Stimulated activated CD4-positive, alpha-beta T cell treated with anti-CD3 and anti-CD28 coated beads, Interleukin-2, amount 100 ng/mL, for 24 hours (primary cell): ENCODE data around the gene TSPO.
"Not testable (repeated sequence)": the region's sequence is repeated elsewhere in the genome, so short reads cannot be mapped to it uniquely, and the experiment has no call there.

ENCODE experiments used
- DNase-seq, 2 donors: peaks; one replicate each; pipeline ENCODE4 v3.0.0-alpha.2; 2020

Gene TSPO

DNA sequence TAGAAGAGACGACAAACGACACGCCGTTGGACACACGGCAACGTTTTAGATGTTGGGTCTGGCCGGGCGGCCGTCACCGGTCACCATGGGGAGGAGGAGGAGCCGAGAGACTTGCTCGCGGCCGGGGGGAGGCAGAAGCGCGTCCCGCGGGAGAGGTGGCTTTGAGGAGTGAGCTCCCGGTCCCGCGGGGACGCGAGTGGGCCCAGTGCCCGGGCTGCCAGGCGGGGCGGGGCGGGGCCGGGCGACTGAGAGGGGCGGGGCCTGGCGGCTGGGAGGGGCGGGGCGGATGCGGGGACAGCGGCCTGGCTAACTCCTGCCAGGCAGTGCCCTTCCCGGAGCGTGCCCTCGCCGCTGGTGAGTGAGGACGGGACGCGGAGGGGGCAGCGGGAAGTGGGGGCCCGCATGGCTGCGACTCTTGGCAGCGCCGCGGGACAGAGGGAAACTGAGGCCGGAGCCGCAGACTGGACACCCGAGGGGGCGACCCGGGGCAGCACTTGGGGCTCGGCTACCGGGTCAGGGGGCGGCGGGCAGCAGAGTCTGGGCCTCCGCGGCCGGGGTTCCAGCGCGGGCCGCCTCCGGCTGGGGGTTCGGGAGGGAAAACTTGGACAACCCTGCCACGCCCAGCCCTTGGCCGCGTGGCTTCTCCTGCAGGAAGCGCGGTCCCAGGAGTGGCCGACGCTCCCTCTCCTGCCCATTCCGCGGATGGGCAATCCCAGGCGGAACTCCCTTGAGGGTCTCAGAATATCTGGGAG lies at the start of gene TSPO:
TSS of gene TSPO (plus strand) at position 309 of the 752 bp plus-strand sequence. CDS start 7,680 bp downstream, outside the sequence.
- DNase-seq = peak; percentile 67 to 72

DNA sequence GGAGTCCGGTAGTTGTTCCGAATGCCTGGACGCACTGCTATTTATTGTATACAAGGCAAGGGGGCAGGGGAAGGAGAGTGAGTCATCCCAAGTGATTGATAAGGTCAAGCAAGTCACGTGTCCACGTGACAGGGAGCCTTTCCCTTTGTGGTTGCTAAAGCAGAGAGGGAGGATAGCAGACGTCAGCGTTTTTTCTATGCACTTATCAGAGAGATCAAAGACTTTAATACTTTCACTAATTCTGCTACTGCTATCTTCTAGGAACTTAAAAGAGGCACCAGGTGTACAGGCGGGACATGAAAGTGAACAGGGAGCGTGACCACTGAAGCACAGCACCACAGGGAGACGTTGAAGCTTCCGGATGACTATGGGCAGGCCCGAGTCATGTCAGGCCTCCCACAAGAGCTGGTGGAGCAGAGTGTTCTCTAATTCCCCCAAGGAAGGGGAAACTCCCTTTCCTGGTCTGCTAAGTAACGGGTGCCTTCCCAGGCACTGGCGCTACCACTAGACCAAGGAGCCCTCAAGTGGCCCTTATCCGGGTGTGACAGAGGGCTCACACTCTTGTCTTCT lies 47.2 kb upstream of the TSPO start:
- peak; percentile 23 to 27 for DNase-seq

DNA sequence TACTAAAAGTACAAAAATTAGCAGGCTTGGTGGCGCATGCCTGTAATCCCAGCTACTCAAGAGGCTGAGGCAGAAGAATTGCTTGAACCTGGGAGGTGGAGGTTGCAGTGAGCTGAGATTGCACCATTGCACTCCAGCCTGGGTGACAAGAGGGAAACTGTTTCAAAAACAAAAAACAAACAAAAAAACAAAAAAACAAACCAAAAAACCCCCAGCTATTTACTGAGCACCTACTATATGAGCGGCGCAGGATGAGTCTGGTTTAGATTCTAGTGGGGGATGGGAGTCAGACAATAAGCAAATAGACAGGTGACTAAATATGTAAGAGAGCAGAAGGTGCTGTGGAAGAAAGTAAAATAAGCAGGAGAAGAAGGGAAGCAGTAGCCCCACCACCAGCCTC lies 46.4 kb upstream of the TSPO start:
- DNase-seq = not testable (repeated sequence)

DNA sequence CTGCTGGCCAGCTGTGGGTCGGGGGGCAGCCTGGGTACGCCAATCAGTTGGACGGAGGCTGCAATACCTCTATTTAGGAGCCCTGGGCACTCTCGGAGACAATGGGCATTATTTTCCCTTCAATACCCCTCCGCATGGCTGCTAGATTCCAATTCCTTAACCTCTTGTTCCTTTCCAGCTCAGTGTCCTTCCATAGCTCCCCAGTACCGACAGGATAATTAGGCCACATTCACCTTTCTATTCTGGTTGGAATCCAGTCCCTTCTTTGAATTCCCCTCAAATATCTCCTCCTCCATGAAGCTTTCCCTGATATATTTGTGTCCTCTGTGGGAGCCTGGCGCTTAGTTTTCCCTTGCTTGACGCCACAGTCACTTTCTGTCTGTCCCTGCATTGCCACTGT lies 45.1 kb upstream of the TSPO start:
- DNase-seq = no peak

DNA sequence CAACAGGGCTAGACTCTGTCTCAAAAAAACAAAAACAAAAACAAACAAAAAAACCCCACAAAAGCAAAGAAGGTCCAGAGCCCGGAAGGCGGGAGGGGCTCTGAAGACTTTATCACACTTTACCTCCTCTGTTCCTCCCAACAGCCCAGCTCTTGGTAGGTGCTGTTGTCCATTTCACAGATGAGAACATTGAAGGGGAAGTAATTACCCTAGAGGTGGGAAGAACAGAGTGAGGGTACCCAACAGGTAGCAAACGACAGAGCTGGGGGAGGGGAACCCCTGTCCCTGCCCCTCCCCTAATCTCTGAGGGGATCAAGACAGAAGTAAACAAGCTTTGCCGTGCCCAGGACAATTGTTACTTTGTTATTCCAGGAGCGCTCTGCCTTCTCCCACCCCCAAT lies 41.8 kb upstream of the TSPO start:
- DNase-seq = no peak

DNA sequence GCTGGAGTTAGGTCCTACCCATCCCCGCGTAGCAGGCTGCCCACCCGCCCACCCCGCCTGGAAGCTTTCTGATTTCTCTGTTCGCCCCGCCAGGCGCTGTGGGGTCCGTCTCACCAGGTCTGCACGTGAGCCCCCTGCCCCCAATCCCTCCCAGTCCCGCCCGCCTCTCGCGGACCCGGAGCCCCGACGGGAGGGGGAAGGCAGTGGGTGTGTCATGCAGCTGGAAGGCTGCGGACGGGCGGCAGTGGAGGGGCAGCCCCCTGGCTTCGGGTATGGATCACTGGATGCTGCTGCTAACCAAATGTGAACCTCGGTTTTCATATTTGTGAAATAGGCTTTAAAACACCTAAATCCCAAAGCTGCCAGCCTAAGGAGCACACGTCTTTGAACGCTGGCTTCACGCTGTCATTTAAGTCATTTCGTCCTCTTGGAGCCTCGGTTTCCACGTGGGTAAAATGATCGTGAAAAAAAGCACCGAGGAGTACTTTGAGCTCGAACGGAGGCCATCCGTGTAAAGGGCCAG lies 41.4 kb upstream of the TSPO start:
- no peak for DNase-seq

DNA sequence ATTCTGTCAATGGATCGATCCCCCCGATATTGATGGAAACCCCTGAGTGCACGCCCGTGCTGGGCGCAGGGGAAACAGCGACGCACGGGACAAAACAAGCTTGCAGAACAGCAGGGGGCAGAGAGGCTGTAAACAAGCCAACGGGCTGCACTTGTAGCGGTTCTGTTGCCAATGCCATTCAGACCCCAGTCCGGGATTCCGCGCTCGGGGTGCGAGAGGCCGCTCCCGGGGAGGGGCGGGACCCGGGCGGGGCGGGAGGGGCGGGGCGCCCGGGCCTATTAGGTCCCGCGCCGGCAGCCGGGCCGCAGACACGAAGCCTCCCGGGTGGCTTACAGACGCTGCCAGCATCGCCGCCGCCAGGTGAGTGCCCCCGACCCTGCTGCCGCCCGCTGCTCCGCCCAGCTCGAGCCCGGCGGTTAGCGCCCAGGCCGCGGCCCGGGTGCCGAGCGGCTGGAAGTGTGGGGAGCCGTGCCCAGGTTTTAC lies 40.9 kb upstream of the TSPO start, which contains the start of gene BIK:
TSS of gene BIK (plus strand) at position 307 of the 483 bp plus-strand sequence. CDS start 13,273 bp downstream, outside the sequence.
- peak; percentile 49 to 53 for DNase-seq

DNA sequence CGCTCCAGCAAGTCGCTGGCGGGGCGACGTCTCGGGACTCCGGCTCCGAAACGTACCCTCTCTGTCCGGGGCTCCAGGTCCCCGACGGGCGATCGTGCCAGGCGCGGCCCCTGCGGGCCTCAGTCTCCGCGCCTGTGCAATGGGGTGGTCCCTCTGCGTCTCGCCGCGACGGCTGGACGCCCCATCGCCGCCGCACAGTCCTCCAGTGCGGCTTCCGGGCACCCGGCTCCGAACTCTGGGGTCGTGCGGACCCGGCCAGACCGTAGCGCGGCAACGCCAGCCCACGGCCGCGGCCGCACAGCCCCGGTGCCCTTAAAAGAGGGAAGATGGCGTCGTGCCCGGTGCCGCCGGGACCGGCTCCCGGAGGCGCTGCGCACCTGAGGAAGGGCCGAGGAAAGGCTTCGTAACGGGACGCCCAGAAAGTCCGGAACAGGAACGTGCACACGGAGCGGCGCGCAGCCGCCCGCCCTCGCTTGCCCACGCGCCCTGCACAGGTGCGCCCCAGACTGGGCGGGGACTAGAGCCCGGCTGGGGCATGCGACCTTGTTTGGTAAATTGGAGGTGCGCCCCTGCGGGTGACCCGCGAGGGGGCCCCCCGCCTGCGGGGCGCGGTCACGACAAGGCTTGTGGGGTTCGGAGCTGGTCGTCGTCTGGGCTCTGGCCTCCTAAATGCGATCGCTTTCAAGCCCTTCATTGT lies 40.3 kb upstream of the TSPO start:
- DNase-seq = peak; percentile 36 to 53

DNA sequence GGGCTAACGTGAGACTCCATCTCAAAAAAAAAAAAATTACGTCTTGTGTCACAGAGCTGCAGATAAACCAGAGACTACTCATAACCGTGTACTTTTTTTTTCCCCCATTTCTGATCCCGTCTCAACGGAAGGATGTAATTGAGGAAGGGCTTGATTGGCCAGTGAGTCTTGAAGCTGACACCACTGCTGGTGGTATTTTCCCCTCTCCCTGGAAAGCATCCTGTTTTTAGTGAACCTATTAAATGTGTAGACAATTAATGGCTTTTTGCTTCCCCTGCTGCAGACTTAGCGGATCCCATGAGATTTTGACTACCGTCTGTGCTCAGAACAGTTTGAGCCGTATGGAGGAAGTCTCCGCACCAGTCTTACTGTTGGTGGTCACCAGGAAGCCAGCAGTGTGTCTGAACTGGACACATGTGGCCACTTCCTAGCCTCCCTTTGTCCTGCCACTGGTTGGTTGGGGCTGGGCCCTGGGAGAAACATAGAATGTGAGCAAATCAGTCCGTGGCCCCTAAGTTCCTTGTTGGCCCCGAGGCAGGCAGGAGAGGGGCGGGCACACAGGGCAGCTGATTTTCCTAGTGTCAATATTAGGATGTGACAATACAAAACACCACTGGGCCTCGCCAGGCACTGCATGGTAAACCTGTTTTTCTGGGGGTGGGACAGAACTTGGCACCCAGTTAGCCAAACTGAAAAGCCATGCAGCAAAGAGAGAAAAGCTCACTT lies 37.7 kb upstream of the TSPO start:
- no peak for DNase-seq

DNA sequence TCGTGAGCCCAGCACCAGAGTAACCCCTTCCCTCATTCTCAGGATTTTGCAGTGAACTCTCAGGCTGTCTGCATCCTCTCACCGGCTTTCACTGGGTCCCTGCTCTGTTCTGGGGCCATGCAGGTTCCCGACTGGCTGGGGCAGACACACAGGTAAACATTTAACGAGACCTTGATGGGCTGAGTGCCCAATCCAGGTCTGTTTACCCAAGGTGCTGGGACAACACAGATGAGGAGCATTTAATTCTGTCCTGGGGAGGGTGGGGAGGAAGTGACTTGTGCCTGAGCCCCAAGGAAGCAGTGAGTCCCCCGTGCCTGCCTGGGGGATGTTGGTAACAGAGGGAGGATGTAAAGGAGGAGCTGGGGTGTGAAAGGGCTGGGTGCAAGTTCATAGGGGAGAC lies 36.4 kb upstream of the TSPO start:
- no peak for DNase-seq

DNA sequence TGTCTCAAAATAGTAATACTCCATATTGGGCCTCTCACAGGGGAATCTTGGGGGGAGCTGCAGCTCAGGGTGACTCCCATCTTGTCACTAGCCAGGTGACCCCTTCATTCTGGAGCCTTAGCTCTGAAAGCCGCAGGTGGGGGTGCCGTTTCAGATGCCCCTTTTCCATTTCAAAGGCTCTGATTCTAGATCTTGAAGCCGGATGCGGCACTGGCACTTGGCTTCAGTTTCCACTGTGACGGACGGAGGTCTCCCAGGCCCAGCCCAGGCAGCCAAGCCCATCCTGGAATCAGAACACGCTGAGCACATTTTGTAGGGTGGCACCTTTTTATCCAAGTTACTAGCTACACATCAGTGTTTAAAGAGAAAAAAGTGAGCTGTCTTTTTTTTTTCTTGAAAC lies 34.4 kb upstream of the TSPO start:
- DNase-seq = no peak

DNA sequence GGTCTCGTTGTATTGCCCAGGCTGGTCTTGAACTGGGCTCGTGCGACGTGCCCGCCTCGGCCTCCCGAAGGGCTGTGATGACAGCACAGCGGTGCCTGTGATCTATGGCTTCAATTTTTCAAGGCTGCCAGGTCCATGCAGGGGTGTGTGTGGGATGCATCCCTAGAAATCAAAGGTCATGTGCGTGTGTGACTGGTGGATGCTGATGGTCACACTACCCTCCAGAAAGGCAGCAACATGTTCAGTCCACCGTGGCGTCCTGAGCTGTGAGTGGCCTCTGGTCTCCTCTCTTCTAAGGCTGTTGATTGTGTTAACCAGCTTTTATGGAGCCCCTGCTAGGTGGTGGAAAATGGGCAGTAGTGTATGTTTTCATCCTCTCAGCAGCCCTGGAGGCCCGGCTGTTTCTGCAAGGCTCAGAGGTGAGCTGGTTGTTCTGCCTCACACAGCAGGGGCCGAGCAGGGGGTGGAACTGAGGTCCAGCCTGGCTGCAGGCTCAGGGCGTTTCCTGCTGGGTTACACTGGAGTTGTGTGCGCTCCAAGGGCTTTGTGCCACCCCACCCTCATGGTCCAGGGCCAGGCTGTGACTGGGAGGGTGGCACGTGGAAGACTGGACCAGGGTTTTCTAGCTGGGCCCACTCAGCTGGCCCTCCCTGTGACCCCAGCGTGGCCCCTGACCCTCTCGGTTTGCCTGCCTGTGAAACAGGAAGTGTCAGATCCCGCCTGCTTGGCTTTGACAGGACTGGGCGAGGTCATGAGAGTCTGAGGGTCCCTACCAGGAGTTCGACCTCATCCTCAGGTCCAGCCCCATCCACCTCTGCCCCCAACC lies 33.1 kb upstream of the TSPO start:
- DNase-seq = no peak

DNA sequence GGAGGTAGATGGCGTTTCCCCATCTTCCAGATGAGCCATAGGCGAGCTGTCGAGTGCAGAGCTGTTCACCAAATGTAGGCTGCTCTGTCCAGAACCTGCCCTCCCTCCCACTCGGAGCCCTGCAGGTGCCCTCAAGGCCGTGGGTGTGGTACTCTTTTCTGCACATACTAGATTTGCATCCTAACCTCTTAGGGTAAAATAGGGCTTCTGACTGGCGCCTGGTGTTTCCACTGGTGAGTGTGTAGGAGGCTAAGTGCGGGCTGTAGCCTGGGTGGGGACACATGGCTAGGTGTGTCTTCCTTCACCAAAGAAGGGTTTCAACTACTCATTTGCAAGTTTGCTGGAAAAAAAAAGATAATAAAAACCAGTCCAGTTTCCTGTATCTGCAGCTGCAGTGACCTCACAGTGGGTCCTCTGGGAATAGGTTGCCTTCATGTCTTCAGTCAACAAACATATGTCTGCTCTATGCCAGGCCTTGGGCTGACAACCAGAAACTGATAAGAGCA lies 32.4 kb upstream of the TSPO start:
- DNase-seq = no peak

DNA sequence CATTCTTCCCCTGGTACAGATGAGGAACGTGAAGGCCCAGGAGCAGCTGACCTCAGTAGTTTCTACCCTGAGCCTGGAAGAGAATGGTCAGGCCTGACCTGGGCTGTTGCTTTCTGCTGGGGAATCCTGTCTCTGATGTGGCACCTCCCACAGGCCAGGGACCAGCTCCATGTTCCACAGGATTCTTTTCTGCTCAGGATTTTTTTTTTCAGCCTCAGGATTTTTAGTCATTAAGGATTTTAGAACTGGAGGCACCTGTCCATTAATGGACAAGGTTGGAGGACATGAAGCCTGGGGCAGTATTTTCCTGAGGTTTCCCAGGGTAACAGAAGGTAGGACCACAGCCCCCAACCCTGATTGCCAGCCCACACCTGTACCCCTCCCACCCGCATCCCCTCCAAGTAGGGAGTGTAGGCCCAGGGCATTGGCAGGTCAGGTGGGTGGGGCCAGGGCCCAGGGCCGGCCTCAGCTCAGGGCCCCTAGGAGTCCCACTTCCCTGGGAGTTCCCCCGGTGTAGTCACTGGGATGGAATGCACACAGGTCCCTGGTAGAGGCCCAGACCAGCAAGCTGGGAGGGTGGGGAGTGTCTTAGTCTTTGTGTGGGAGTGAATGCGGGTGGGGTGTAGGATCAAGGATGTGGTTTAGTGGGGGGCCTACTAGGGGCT lies 24.7 kb upstream of the TSPO start:
- DNase-seq = no peak

DNA sequence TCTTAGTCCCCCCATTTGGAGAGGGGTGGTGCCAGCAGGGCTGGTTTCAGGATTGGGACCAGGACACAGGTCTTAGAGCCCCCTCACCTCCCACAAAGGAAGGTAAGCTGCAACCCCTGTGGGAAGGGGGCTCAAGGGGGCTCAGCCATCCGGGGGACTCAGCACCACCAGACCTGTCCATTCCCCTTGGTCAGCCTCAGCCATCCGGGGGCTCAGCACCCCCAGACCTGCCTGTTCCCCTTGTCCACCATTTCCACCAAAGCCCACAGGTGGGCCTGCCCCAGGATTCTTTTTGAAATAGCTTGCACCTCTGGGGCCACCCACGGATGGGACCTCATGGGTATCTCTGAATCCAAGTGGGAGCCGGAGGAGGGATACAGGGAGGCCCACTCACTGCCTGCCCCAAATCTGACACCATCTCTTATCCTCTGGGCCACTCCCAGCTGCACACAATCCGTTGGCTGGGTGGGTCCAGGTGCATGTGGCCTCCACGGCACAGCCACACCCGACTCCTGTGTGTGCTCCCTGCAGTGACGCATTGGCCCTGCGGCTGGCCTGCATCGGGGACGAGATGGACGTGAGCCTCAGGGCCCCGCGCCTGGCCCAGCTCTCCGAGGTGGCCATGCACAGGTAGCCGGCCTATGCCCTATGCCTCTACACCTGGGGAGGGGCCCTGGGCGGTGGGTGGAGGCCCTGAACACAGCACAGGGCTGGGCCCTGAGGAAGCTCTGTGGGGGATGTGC lies 24.0 kb upstream of the TSPO start:
- DNase-seq = no peak

DNA sequence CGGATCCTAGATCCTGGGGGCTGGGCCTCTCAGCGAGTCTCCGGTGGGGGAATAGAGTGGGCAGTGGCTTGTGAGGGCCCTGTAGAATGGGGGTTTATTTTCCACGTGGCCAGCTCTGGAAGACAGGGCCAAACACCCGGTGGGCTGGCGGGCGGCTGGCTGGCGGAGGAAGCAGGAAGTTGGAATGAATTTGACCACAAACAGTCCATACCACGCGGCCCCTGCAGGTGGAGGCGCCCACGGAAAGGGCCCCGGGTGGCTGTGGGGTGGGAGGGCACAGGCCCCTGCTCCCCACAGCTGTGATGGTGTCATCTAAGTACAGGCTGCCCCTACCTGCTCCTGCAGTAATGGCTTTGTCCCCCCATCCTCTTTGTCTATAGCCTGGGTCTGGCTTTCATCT lies 23.2 kb upstream of the TSPO start:
- DNase-seq = no peak

DNA sequence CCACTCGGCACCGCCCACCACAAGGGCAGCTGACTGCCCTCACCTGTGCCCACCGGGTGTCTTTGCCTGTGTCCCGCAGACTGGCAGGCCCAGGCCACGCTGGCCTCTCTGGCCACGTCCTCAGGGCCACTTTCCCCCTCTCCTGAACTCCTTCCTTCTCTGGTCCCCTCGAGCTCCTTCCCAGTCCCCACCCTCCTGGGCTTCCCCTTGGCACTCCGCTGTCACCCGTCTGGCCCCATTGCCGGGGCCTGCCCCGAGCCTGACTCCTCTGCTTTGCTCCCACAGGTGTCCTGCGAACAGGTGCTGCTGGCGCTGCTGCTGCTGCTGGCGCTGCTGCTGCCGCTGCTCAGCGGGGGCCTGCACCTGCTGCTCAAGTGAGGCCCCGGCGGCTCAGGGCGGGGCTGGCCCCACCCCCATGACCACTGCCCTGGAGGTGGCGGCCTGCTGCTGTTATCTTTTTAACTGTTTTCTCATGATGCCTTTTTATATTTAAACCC lies 22.4 kb upstream of the TSPO start:
- DNase-seq = no peak

DNA sequence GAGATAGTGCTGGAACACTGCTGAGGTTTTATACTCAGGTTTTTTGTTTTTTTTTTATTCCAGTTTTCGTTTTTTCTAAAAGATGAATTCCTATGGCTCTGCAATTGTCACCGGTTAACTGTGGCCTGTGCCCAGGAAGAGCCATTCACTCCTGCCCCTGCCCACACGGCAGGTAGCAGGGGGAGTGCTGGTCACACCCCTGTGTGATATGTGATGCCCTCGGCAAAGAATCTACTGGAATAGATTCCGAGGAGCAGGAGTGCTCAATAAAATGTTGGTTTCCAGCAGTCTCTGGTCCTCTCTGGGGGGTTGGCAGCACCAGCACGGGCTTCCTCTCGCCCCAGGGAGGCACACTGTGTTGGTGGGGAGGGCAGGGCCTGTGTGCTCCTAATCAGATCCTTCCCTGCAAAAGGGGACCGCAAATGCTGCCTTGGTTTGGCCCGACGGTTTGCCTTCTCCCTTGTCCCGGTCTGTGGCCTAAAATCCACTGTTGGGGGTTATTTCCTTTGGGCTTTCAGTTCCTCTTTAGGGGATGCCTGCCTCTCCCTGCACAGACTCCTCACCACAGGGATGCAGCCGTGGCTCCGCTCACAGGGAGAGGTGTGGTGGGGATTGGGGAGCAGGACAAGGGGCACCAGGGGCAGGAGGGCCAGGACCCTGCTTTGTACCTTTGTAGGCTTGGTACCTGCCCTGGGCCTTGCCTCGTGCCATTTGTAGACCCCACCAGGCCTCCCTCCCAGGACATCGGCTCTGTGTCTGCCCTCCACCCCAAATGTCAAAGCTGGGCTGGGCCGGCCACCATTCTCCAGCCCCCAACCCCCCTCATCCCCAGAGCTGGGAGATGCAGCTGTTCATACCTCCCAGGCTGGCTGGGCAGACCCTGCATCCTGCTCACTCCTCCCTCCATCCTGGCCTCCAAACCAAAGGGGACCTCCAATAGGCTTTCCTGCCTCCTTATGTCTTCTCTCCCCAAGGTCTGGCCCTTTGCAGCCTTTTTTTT lies 21.6 kb upstream of the TSPO start:
- DNase-seq = no peak
